ENCODE data around the gene CASKIN1.

Gene CASKIN1

GRCh38 chr16:2206780-2207433 lies 10.5 kb upstream of the CASKIN1 start:
- TF ChIP-seq SIN3A (IDR thresholded peaks at IDR 0.05; ENCODE audit: borderline replicate concordance, insufficient read depth, low read length) = no peak
- TF ChIP-seq TAF1 (IDR thresholded peaks at IDR 0.05; ENCODE audit: borderline replicate concordance, insufficient read depth, low read length) = no peak
- no peak for TF ChIP-seq POLR2AphosphoS5 (IDR thresholded peaks at IDR 0.05; ENCODE audit: low read depth, low read length)
- no peak for TF ChIP-seq REST (IDR thresholded peaks at IDR 0.05; ENCODE audit: insufficient read depth in 1 of 2, low read depth in 2 of 2, low read length in 2 of 2)
- no peak for TF ChIP-seq FOXP2 (optimal IDR thresholded peaks at IDR 0.05; ENCODE audit: borderline replicate concordance, extremely low read depth, extremely low read length, insufficient read depth)

GRCh38 chr16:2206420-2206779 lies 10.0 kb upstream of the CASKIN1 start:
- TF ChIP-seq SIN3A (IDR thresholded peaks at IDR 0.05; ENCODE audit: borderline replicate concordance, insufficient read depth, low read length) = no peak
- TF ChIP-seq POLR2AphosphoS5 (IDR thresholded peaks at IDR 0.05; ENCODE audit: low read depth, low read length) = no peak
- TF ChIP-seq REST (IDR thresholded peaks at IDR 0.05; ENCODE audit: insufficient read depth in 1 of 2, low read depth in 2 of 2, low read length in 2 of 2) = no peak
- TF ChIP-seq TAF1 (IDR thresholded peaks at IDR 0.05; ENCODE audit: borderline replicate concordance, insufficient read depth, low read length) = no peak
- no peak for TF ChIP-seq FOXP2 (optimal IDR thresholded peaks at IDR 0.05; ENCODE audit: borderline replicate concordance, extremely low read depth, extremely low read length, insufficient read depth)

- TF ChIP-seq POLR2AphosphoS5 (IDR thresholded peaks at IDR 0.05; ENCODE audit: low read depth, low read length) (0 out of 2 replicates have a peak, but pooled peaks have one; percentile 10), REST (IDR thresholded peaks at IDR 0.05; ENCODE audit: insufficient read depth in 1 of 2, low read depth in 2 of 2, low read length in 2 of 2) (no peak), TAF1 (IDR thresholded peaks at IDR 0.05; ENCODE audit: borderline replicate concordance, insufficient read depth, low read length) (no peak), FOXP2 (optimal IDR thresholded peaks at IDR 0.05; ENCODE audit: borderline replicate concordance, extremely low read depth, extremely low read length, insufficient read depth) (no peak), SIN3A (IDR thresholded peaks at IDR 0.05; ENCODE audit: borderline replicate concordance, insufficient read depth, low read length) (no peak)
Measured at GRCh38 chr16:2205967-2206313, 9.5 kb upstream of the CASKIN1 start.

GRCh38 chr16:2205104-2205966 lies 8.9 kb upstream of the CASKIN1 start, which contains the start of gene MLST8:
MLST8 (plus strand) TSS chr16:2205454; CDS start chr16:2206086, 632 bp downstream.
- TF ChIP-seq FOXP2 (optimal IDR thresholded peaks at IDR 0.05; ENCODE audit: borderline replicate concordance, extremely low read depth, extremely low read length, insufficient read depth) (no peak), REST (IDR thresholded peaks at IDR 0.05; ENCODE audit: insufficient read depth in 1 of 2, low read depth in 2 of 2, low read length in 2 of 2) (0 out of 4 replicates have a peak, but pooled peaks of 1 of the 2 experiments have one; percentile 7), TAF1 (IDR thresholded peaks at IDR 0.05; ENCODE audit: borderline replicate concordance, insufficient read depth, low read length) (peak; percentile 53), POLR2AphosphoS5 (IDR thresholded peaks at IDR 0.05; ENCODE audit: low read depth, low read length) (peak; percentile 87)

Measured in PFSK-1 (cell line).